HepG2 (cell line): ENCODE results near the gene XXYLT1. TPM values are rescaled to one million over a fixed set of nuclear protein-coding genes. Genes with fewer than 3 reads are reported as not detected.

Experiments
- AKAP8 ChIP-seq: sonication (generic); formaldehyde crosslinking; IDR thresholded peaks from 2 replicates; pipeline ENCODE4 v1.5.1; 2020; ENCODE audit warnings: mild to moderate bottlenecking, missing genetic modification reagents
- ATF1 ChIP-seq: IDR thresholded peaks from 2 replicates; pipeline ENCODE4 v1.6.1; 2016; ENCODE audit warnings: mild to moderate bottlenecking, control low read depth
- FOXA1 ChIP-seq, 2 experiments: fragments of 450-650 bp in 1 of 2; sonication (generic) in 1 of 2; formaldehyde crosslinking in 1 of 2; IDR thresholded peaks; 2 replicates each; pipeline versions ENCODE4 v1.4.0 to v1.6.1; 2016 to 2020; ENCODE audit warnings: missing genetic modification reagents in 1 of 2
- GTF2F1 ChIP-seq: fragments of 150-350 bp; IDR thresholded peaks from 2 replicates; pipeline ENCODE4 v1.6.1; 2014; ENCODE audit warnings: low read length
- HDAC2 ChIP-seq: sonication (generic); formaldehyde crosslinking; IDR thresholded peaks from 2 replicates; pipeline ENCODE4 v1.4.0; 2020; ENCODE audit warnings: missing genetic modification reagents
- HHEX ChIP-seq: IDR thresholded peaks from 2 replicates; pipeline ENCODE4 v1.6.1; 2016; ENCODE audit warnings: control low read depth
- KDM5A ChIP-seq: fragments of 200-600 bp; sonication (generic); IDR thresholded peaks from 2 replicates; pipeline ENCODE4 v1.7.0; 2018; ENCODE audit warnings: antibody characterized with exemption, mild to moderate bottlenecking, low read length, borderline replicate concordance
- MEIS2 ChIP-seq: sonication (generic); formaldehyde crosslinking; IDR thresholded peaks from 2 replicates; pipeline ENCODE4 v1.9.0; 2021; ENCODE audit warnings: mild to moderate bottlenecking, missing genetic modification reagents
- MIER3 ChIP-seq: IDR thresholded peaks from 2 replicates; pipeline ENCODE4 v1.6.1; 2016; ENCODE audit warnings: missing compliant biosample characterization, borderline replicate concordance
- NFRKB ChIP-seq: fragments of 450-650 bp; IDR thresholded peaks from 2 replicates; pipeline ENCODE4 v1.6.1; 2017
- SMAD3 ChIP-seq: sonication (generic); formaldehyde crosslinking; IDR thresholded peaks from 2 replicates; pipeline ENCODE4 v1.4.0; 2020; ENCODE audit warnings: missing genetic modification reagents
- SMYD3 ChIP-seq: sonication (generic); formaldehyde crosslinking; IDR thresholded peaks from 2 replicates; pipeline ENCODE4 v1.8.1; 2023; ENCODE audit warnings: mild to moderate bottlenecking, missing genetic modification reagents
- SP2 ChIP-seq: sonication (generic); formaldehyde crosslinking; IDR thresholded peaks from 2 replicates; pipeline ENCODE4 v1.5.1; 2020; ENCODE audit warnings: mild to moderate bottlenecking, missing genetic modification reagents
- TFDP2 ChIP-seq: sonication (generic); formaldehyde crosslinking; IDR thresholded peaks from 2 replicates; pipeline ENCODE4 v1.4.0; 2020; ENCODE audit warnings: missing genetic modification reagents
- TGIF2 ChIP-seq: IDR thresholded peaks from 2 replicates; pipeline ENCODE4 v1.6.1; 2016; ENCODE audit warnings: control low read depth, missing compliant biosample characterization
- ZNF124 ChIP-seq: sonication (generic); formaldehyde crosslinking; IDR thresholded peaks from 2 replicates; pipeline ENCODE4 v1.4.0; 2020; ENCODE audit warnings: missing genetic modification reagents
- ZNF160 ChIP-seq: sonication (generic); formaldehyde crosslinking; IDR thresholded peaks from 2 replicates; pipeline ENCODE4 v1.8.0; 2022; ENCODE audit warnings: mild to moderate bottlenecking, inconsistent platforms, missing genetic modification reagents
- ZNF234 ChIP-seq: sonication (generic); formaldehyde crosslinking; conservative IDR thresholded peaks from 2 replicates; pipeline ENCODE4 v1.5.1; 2020; ENCODE audit warnings: mild to moderate bottlenecking, missing genetic modification reagents
- ZNF446 ChIP-seq: sonication (generic); formaldehyde crosslinking; IDR thresholded peaks from 2 replicates; pipeline ENCODE4 v1.5.0; 2020; ENCODE audit warnings: mild to moderate bottlenecking, missing genetic modification reagents
- ZNF557 ChIP-seq: sonication (generic); formaldehyde crosslinking; IDR thresholded peaks from 2 replicates; pipeline ENCODE4 v1.4.0; 2020; ENCODE audit warnings: missing genetic modification reagents
- ZNF564 ChIP-seq: sonication (generic); formaldehyde crosslinking; IDR thresholded peaks from 2 replicates; pipeline ENCODE4 v1.8.1; 2023; ENCODE audit warnings: mild to moderate bottlenecking, missing genetic modification reagents
- ZNF589 ChIP-seq: sonication (generic); formaldehyde crosslinking; conservative IDR thresholded peaks from 2 replicates; pipeline ENCODE4 v1.8.0; 2022; ENCODE audit warnings: mild to moderate bottlenecking, moderate library complexity, missing genetic modification reagents
- ZNF644 ChIP-seq: IDR thresholded peaks from 2 replicates; pipeline ENCODE4 v1.6.1; 2016; ENCODE audit warnings: low read depth
- ZNF720 ChIP-seq: sonication (generic); formaldehyde crosslinking; IDR thresholded peaks from 2 replicates; pipeline ENCODE4 v1.4.0; 2020; ENCODE audit warnings: missing genetic modification reagents
- ZNF740 ChIP-seq: sonication (generic); formaldehyde crosslinking; IDR thresholded peaks from 2 replicates; pipeline ENCODE4 v1.4.0; 2020; ENCODE audit warnings: missing genetic modification reagents
- ZNF761 ChIP-seq: sonication (generic); formaldehyde crosslinking; conservative IDR thresholded peaks from 2 replicates; pipeline ENCODE4 v1.4.0; 2020; ENCODE audit warnings: mild to moderate bottlenecking, missing genetic modification reagents
- ZNF841 ChIP-seq: sonication (generic); formaldehyde crosslinking; IDR thresholded peaks from 2 replicates; pipeline ENCODE4 v1.8.1; 2023; ENCODE audit warnings: missing genetic modification reagents, borderline replicate concordance
- ZNF891 ChIP-seq: sonication (generic); formaldehyde crosslinking; IDR thresholded peaks from 2 replicates; pipeline ENCODE4 v1.5.0; 2020; ENCODE audit warnings: mild to moderate bottlenecking, missing genetic modification reagents
- polyA plus RNA-seq, 8 experiments: library from polyadenylated mRNA; depleted of rRNA in 3 of 8; stranded (reverse) in 7 of 8; unstranded in 1 of 8; fragments of >200 nt; fragmentation: Illumina TruSeq in 4 of 8; extraction: Trizol in 4 of 8; gene quantifications; 2 replicates each; pipeline versions ENCODE4 v1.2.1 to v1.2.3, GENCODE V29; 2011 to 2016; ENCODE audit warnings: low read depth in 4 of 8, missing spikeins in 1 of 8, mixed read lengths in 1 of 8; ENCODE audit not compliant: insufficient read depth in 1 of 8
- total RNA-seq, 5 experiments: library from RNA; depleted of rRNA; stranded (reverse); fragments of >200 nt; fragmentation: Illumina TruSeq; extraction: Trizol; gene quantifications; 2 replicates each; pipeline ENCODE4 v1.2.3, GENCODE V29; 2016; ENCODE audit warnings: low read depth in 1 of 5
- TF ChIP-seq, protein P1 (sequence below): sonication (generic); formaldehyde crosslinking; IDR thresholded peaks from 2 replicates; pipeline ENCODE4 v1.4.0; 2020; ENCODE audit warnings: missing genetic modification reagents
- TF ChIP-seq, protein P2 (sequence below): sonication (generic); formaldehyde crosslinking; conservative IDR thresholded peaks from 2 replicates; pipeline ENCODE4 v1.8.0; 2022; ENCODE audit warnings: missing genetic modification reagents

Gene XXYLT1
- total and polyA plus RNA-seq, 2 of the 13 experiments (the other 11 are each of a cell fraction or from before 2014, with no cell fraction given), result 17.7 to 19.0 TPM

- TF ChIP-seq, protein P1, sequence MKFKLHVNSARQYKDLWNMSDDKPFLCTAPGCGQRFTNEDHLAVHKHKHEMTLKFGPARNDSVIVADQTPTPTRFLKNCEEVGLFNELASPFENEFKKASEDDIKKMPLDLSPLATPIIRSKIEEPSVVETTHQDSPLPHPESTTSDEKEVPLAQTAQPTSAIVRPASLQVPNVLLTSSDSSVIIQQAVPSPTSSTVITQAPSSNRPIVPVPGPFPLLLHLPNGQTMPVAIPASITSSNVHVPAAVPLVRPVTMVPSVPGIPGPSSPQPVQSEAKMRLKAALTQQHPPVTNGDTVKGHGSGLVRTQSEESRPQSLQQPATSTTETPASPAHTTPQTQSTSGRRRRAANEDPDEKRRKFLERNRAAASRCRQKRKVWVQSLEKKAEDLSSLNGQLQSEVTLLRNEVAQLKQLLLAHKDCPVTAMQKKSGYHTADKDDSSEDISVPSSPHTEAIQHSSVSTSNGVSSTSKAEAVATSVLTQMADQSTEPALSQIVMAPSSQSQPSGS, result peak; percentile 81; the same call in 1 of the 2 replicates
- TF ChIP-seq GTF2F1 (no peak), SMYD3 (CRISPR knock-in tag) (0 out of 2 replicates have a peak, but pooled peaks have one; percentile 47), SMAD3 (CRISPR knock-in tag) (no peak), TFDP2 (CRISPR knock-in tag) (0 out of 2 replicates have a peak, but pooled peaks have one; percentile 21), ZNF446 (CRISPR knock-in tag) (no peak), ZNF644 (CRISPR knock-in tag) (no peak), ZNF841 (CRISPR knock-in tag) (no peak), ZNF589 (CRISPR knock-in tag) (no peak), ZNF234 (no peak), SP2 (CRISPR knock-in tag) (no peak), NFRKB (no peak), ZNF720 (CRISPR knock-in tag) (no peak), TGIF2 (CRISPR knock-in tag) (0 out of 2 replicates have a peak, but pooled peaks have one; percentile 15), MEIS2 (peak; percentile 64; the same call in 1 of the 2 replicates), FOXA1 (IDR thresholded peaks at IDR 0.05) (no peak), FOXA1 (CRISPR knock-in tag; IDR thresholded peaks at IDR 0.05) (peak; percentile 58), ZNF761 (peak; percentile 52; the same call in 1 of the 2 replicates), ZNF740 (no peak), KDM5A (no peak), ZNF124 (CRISPR knock-in tag) (peak; percentile 26; the same call in 1 of the 2 replicates), AKAP8 (CRISPR knock-in tag) (peak; percentile 64; the same call in 1 of the 2 replicates), MIER3 (no peak; the same call in 1 of the 2 replicates), ZNF564 (peak; percentile 35; the same call in 1 of the 2 replicates), HHEX (CRISPR knock-in tag) (peak; percentile 65), ZNF557 (peak; percentile 1; the same call in 1 of the 2 replicates), ATF1 (CRISPR knock-in tag) (no peak), ZNF891 (CRISPR knock-in tag) (no peak), HDAC2 (peak; percentile 83), ZNF160 (CRISPR knock-in tag) (no peak)
- TF ChIP-seq, protein P2, sequence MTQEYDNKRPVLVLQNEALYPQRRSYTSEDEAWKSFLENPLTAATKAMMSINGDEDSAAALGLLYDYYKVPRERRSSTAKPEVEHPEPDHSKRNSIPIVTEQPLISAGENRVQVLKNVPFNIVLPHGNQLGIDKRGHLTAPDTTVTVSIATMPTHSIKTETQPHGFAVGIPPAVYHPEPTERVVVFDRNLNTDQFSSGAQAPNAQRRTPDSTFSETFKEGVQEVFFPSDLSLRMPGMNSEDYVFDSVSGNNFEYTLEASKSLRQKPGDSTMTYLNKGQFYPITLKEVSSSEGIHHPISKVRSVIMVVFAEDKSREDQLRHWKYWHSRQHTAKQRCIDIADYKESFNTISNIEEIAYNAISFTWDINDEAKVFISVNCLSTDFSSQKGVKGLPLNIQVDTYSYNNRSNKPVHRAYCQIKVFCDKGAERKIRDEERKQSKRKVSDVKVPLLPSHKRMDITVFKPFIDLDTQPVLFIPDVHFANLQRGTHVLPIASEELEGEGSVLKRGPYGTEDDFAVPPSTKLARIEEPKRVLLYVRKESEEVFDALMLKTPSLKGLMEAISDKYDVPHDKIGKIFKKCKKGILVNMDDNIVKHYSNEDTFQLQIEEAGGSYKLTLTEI (CRISPR knock-in tag), result no peak
Measured at GRCh38 chr3:195160257-195160898, 110.6 kb downstream of the XXYLT1 start (continued).
